Stimulated activated CD4-positive, alpha-beta T cell treated with anti-CD3 and anti-CD28 coated beads, TNF-alpha, amount 100 ng/mL, for 24 hours (primary cell): ENCODE measurements around the gene PCDHAC1.
A peak's percentile ranks its signal among the peaks of the same experiment; 100 is the strongest.
"Not testable (repeated sequence)": the region's sequence is repeated elsewhere in the genome, so short reads cannot be mapped to it uniquely, and the experiment has no call there.

Source experiments
- DNase-seq, 3 experiments: peaks; one replicate each; pipeline ENCODE4 v3.0.0-alpha.2; 2020; ENCODE audit warnings: low read depth in 3 of 3

Gene PCDHAC1, protein sequence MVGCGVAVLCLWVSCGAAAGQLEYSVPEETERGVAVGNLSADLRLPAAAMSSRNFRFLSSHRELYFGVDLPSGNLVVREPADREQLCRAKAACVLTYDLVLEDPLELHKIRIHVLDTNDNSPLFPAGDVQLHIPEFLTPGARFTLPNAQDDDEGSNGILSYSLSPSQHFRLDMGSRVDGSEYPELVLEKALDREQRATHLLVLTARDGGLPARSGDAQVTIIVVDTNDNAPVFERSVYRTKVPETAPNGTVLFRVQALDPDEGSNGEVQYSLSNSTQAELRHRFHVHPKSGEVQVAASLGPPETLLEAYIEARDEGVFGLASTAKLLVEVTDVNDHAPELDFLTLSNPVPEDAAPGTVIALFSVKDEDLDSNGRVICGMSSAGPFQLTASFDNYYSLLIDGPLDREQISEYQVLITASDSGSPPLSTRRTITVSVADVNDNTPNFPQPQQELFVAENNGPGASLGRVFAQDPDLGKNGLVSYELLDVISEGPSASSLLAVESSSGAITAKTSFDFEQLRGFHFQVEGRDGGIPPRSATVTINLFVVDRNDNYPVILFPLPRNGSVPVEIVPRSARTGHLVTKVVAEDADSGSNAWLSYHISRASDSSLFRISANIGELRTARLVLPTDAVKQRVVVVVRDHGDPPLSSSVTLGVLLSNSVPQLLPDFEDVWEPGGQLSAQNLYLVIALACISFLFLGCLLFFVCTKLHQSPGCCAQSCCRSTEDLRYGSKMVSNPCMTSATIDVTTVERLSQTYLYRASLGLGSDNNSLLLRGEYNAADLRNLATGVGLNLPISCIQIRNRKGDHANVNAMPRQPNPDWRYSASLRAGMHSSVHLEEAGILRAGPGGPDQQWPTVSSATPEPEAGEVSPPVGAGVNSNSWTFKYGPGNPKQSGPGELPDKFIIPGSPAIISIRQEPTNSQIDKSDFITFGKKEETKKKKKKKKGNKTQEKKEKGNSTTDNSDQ

DNA sequence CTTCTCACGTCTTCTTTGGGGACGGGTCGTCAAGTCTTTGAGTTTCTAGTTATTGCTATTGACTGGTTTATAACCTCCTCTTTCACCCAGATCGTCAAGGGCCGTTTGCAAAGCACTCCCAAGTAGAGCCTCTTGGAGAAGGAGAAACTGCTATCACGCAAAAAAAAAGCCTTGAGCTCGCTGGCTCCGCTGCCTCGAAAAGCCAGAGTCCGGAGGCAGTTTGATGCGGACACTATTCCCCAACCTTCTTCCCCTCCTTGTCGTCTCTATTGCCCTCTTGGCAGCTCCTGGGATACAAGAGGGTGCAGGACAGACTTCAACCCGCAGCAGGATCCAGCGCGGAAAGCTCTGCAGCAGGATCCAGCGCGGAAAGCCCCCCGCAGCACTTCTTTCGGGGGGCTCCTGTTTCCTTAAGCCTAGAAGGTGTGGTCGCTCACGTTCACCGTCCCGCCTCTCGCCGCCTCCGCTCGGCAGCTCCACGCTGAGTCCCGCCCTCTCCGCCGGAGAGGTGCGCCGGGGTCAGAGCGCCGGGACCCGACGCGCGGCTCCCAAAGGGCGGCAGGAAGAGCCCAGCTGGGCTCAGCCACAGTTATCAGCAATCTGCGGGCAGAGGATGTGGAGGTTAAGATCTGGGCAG is at the start of gene PCDHAC1:
PCDHAC1 (plus strand) TSS at position 494 of the 637 bp plus-strand sequence. CDS start 594 bp downstream, outside the sequence.
- DNase-seq, result no peak

DNA sequence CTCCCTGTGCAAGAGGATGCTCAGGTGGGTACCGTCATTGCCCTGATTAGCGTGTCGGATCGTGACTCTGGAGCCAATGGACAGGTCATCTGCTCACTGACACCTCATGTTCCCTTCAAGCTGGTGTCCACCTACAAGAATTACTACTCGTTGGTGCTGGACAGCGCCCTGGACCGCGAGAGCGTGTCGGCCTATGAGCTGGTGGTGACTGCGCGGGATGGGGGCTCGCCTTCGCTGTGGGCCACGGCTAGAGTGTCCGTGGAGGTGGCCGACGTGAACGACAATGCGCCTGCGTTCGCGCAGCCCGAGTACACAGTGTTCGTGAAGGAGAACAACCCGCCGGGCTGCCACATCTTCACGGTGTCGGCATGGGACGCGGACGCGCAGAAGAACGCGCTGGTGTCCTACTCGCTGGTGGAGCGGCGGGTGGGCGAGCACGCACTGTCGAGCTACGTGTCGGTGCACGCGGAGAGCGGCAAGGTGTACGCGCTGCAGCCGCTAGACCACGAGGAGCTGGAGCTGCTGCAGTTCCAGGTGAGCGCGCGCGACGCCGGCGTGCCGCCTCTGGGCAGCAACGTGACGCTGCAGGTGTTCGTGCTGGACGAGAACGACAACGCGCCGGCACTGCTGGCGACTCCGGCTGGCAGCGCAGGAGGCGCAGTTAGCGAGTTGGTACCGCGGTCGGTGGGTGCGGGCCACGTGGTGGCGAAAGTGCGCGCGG is 49.4 kb upstream of the PCDHAC1 start:
- DNase-seq, result not testable (repeated sequence)

DNA sequence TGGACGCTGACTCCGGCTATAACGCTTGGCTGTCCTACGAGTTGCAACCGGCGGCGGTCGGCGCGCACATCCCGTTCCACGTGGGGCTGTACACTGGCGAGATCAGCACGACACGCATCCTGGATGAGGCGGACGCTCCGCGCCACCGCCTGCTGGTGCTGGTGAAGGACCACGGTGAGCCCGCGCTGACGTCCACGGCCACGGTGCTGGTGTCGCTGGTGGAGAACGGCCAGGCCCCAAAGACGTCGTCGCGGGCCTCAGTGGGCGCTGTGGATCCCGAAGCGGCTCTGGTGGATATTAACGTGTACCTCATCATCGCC is 48.9 kb upstream of the PCDHAC1 start:
- no peak for DNase-seq

DNA sequence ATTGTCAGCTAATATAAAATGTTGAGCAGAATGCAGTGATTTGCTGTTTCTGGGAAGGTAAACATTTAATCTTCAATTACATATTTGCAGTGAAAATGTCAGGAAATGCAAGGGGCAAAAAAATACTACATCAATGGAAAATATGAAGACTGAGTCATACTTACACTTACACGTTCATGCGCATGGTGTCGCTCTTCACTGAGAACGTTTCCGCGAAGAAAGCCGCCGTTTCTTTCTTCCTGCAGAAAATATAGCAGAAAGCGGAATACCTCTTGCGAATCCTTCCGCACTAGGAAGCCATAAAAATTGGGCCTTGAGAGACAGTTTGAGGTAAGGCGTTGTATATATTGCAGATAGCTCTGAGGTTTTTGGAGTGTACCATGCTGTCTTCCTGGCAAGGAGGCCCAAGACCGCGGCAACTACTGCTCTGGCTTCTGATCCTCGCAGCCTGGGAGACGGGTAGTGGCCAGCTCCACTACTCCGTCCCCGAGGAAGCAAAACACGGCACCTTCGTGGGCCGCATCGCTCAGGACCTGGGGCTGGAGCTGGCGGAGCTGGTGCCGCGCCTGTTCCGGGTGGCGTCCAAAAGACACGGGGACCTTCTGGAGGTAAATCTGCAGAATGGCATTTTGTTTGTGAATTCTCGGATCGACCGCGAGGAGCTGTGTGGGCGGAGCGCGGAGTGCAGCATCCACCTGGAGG is 44.1 kb upstream of the PCDHAC1 start, which contains the start of gene PCDHA13:
PCDHA13 (plus strand) TSS at position 236 of the 702 bp plus-strand sequence; CDS start at position 381, 145 bp downstream.
- DNase-seq, result no peak

DNA sequence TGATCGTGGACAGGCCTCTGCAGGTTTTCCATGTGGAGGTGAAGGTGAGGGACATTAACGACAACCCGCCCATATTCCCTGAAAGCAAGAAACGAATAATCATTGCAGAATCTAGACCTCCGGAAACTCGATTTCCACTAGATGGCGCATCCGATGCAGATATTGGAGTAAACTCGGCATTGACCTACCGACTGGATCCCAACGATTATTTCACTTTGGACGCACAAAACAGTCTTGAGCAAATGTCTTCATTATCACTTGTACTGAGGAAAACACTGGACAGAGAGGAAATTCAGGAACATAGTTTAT is 43.6 kb upstream of the PCDHAC1 start:
- no peak for DNase-seq

DNA sequence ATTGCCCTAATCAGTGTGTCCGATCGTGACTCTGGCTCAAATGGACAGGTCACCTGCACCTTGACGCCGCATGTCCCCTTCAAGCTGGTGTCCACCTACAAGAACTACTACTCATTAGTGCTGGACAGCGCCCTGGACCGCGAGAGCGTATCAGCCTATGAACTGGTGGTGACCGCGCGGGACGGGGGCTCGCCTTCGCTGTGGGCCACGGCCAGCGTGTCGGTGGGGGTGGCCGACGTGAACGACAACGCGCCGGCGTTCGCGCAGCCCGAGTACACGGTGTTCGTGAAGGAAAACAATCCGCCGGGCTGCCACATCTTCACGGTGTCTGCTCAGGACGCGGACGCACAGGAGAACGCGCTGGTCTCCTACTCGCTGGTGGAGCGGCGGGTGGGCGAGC is 42.7 kb upstream of the PCDHAC1 start:
- no peak for DNase-seq

DNA sequence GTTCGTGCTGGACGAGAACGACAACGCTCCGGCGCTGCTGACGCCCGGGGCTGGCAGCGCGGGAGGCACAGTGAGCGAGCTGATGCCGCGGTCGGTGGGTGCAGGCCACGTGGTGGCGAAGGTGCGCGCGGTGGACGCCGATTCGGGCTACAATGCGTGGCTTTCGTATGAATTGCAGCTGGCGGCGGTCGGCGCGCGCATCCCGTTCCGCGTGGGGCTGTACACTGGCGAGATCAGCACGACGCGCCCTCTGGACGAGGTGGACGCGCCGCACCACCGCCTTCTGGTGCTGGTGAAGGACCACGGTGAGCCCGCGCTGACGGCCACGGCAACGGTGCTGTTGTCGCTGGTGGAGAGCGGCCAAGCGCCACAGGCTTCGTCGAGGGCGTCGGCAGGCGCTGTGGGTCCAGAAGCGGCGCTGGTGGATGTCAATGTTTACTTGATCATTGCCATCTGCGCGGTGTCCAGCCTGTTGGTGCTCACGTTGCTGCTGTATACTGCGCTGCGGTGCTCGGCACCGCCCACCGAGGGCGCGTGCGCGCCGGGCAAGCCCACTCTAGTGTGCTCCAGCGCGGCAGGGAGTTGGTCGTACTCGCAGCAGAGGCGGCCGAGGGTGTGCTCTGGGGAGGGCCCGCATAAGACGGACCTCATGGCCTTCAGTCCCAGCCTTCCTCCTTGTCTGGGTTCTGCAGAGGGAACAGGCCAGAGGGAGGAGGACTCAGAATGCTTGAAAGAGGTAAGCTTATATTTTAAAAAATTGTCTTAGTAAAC is 42.0 kb upstream of the PCDHAC1 start:
- no peak for DNase-seq

DNA sequence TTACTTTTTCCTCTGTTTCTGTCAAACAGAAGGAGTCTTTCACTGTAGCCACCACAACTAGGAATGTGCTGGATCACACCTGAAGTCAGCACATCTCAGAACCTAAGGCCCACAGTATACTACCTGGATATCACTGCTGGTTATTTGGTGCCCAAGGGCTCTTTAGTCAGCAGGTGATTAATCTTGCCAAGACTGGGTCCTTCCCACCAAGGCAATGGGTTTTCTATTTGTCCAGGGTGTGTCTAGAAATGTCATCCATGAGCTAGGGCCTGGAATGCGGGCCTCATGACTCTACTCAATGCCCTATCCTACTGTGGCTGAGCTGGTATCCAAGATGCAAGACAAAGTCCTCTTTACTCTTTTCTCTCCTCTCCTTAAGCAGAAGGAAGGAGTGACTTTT is 9.8 kb upstream of the PCDHAC1 start:
- no peak for DNase-seq

DNA sequence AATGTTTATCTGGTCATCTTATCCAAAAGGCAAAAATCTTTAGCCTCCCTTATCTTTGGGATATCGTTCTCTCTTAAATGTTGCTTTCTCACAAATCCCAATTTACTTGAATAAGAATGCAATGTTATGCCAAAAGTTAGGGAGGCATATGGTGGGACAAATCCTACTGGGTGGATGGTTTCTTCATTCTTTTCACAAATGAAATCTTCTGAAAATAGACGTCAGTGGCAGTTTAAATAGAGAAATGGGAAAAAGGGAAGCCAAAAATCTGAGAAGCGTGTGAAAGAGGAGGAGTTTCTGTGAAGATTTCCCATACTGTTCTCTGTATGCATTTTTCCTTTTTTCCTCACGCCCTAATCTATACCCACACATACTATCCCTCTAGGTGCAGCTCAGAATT is 2.5 kb upstream of the PCDHAC1 start:
- DNase-seq, result no peak

DNA sequence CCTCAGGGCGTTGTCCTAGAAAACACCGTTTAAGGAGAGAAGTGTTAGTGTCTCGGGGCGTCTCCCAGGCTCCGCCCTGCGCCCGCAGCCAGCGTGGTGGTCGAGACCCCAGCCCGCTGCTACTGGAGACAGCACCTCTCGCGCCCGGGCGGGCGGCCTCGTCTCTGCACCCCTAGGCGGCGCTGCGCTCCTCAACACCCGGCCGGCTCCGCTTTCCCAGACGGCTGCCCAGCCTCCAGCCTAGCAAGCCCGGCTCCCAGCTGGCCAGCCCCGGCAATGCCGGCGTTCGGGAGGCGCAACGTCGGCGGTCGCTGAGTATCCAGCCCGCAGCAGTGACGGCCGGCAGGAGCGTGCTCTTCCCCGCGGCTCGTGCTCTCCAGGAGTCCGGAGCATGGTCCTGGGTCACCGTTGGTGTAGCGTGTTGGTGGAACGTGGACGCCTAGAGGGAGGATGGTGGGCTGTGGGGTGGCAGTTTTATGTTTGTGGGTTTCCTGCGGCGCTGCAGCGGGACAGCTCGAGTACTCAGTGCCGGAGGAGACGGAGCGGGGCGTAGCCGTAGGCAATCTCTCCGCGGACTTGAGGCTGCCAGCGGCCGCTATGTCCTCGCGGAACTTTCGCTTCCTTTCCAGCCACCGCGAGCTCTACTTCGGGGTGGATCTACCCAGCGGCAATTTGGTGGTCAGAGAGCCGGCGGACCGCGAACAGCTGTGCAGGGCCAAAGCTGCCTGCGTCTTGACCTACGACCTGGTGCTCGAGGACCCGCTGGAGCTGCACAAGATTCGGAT is 536 bp downstream of the PCDHAC1 start:
- peak in 2 of 3 experiments; percentile 1 to 43 for DNase-seq

DNA sequence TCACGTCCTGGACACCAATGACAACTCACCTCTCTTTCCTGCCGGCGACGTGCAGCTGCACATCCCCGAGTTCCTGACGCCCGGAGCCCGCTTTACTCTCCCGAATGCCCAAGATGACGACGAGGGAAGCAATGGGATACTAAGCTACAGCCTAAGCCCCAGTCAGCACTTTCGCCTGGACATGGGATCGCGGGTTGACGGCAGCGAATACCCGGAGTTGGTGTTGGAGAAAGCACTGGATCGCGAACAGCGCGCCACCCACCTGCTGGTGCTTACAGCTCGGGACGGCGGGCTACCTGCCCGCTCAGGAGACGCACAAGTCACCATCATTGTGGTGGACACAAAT is 1.1 kb downstream of the PCDHAC1 start:
- no peak for DNase-seq

DNA sequence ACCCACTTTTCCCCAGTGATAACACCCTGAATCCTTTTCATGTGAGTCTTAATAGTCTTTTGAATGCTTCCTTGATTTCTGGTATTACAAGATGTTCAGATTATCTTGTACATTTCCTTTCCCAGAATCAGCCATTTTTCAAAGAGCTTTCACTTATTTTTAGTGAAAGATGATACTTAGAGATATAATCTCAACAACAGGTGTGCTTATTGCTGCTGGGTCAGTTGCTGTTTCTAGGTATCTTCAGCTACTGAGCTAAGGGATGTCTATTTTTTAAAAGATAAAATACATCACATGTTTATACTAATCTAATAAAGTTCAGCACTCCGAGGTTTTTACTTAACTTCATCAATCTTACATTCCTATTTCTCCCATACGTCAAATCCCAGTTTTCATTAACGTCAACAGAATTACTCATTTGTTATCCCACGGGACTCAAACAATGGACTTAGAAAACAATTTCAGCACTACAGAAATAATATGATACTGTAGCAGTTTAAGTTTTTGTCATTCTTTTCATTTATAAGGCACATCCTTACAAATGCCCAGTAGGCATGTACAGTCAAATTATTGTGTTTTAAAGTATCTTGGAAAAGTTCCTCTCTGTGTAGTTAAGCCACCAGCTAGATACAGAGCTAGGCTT is 9.0 kb downstream of the PCDHAC1 start:
- DNase-seq, result no peak

DNA sequence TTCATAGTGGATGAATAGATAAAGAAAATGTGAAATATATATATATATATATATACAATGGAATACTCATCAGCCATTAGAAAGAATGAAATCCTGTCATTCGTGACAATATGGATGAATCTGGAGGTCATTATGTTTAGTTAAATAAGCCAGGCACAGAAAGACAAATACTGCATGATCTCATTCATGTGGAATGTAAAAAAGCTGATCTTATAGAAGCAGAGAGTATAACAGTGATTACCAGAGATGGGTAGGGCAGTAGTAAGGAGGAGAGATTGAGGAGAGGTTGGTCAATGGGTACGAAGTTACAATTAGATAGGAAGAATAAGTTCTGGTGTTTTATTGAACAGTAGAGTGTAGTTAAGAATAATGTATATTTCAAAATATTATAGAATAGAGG is 20.5 kb downstream of the PCDHAC1 start:
- DNase-seq, result no peak

DNA sequence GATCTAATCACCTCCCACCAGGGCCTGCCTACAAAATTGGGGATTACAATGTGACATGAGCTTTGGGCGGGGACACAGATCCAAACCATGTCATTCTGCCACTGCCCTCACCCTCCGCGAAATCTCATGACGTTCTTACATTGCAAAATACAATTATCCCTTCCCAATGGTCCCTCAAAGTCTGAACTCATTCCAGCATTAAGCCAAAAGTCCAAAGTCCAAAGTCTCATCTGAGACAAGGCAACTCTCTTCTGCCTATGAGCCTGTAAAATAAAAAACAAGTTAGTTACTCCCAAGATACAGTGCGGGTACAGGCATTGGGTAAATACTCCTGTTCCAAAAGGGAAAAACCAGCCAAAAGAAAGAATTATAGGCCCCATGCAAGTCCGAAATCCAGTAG is 25.5 kb downstream of the PCDHAC1 start:
- no peak for DNase-seq

DNA sequence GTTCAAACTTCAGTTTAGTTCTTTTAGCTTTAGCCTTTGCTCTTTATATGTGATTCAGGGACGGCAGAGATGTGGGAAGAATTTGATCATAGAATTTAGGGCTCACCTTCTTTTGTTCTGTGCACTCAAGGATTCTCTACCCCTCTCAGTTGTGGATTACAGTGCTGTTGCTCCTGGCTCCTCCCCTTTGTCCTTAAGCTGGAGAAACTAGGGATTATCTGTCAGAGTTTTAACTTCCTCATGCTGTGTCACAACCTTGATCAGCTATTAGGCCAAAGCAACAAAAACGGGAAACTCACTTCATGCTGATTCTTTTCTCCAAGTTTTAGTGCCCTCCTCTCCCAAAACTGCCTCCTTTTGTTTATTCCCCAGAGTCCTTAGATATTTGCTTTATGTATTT is 27.1 kb downstream of the PCDHAC1 start:
- DNase-seq, result no peak

DNA sequence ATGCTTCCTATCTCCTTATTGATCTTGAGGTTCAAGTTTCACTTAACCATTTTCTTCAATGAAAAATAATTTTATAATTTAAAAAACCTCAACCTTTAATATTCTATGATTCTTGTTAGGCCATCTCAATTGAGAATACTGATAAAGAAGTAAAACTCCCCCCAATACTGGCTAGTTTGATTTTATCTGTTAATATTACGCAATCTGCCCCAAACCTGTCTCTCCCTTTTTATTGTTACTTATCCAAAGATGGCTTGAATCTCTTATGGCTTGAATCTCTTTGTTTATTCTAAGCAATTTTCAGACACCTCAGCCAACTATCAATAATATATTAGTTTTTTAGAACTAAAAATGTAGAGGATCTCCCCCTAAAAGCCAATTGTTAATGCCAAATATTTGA is 36.1 kb downstream of the PCDHAC1 start:
- DNase-seq, result no peak

DNA sequence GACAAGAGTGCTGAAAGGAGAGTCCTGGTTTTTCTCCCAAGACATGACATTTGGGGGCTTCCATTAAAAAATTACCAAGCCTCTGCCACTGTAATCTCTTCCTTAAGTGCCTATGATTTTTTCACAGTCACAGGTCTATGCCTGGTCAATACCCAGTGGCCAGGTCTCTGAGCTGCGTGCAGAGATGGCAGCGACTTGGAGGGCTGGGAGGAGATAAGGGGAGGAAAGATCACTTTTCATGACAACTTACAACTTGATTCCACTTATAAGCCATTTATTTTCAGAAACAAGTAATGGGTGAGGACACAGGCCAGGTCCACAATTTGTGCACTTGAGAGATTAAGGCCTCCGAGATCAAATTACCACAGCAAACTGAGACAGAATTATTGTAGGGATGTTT is 38.3 kb downstream of the PCDHAC1 start:
- DNase-seq, result no peak

DNA sequence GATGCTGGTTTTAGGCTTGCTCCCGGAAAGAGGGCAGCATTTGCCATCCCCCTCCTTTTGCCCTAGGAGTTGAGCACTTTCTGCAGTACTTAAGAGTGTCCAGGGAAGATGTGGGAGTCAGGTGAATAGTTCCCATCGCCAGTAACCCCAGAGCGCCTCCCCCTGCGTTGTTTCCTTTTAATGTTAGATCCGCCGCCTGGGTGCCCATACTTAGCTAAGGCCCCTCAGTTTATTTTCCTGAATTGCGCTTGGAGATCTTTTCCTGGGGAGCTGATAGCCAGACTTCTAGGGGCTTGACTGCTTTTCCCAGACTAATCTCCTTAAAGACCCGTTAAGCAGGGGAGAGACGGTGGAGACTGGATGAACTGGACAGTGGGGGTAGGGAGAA is 39.8 kb downstream of the PCDHAC1 start:
- DNase-seq, result no peak
